Liver (tissue), 3 donors: ENCODE data around the gene TLN1.

ENCODE experiments used
- CTCF ChIP-seq: fragments of 150-350 bp; IDR thresholded peaks from 2 replicates; pipeline ENCODE4 v1.5.1; 2017; ENCODE audit warnings: improper control_type of control experiment, low read depth, low read length; ENCODE audit not compliant: missing input control
- EGR1 ChIP-seq, 2 donors: IDR thresholded peaks; 2 replicates each; pipeline ENCODE4 v1.6.1; 2016 to 2018; ENCODE audit warnings: antibody characterized with exemption in 2 of 2, low read depth in 2 of 2
- FOXA1 ChIP-seq: IDR thresholded peaks from 2 replicates; pipeline ENCODE4 v1.6.1; 2016; ENCODE audit warnings: antibody characterized with exemption
- FOXA2 ChIP-seq: IDR thresholded peaks from 2 replicates; pipeline ENCODE4 v1.6.1; 2016; ENCODE audit warnings: antibody characterized with exemption
- GABPA ChIP-seq, 2 donors: IDR thresholded peaks in 1 of 2; conservative IDR thresholded peaks in 1 of 2; 2 replicates each; pipeline ENCODE4 v1.6.1; 2016; ENCODE audit warnings: antibody characterized with exemption in 2 of 2, mild to moderate bottlenecking in 1 of 2, moderate library complexity in 1 of 2
- JUND ChIP-seq, 2 donors: IDR thresholded peaks; 2 replicates each; pipeline ENCODE4 v1.6.1; 2016; ENCODE audit warnings: antibody characterized with exemption in 2 of 2
- MAX ChIP-seq: IDR thresholded peaks from 2 replicates; pipeline ENCODE4 v1.6.1; 2016; ENCODE audit warnings: antibody characterized with exemption
- RAD21 ChIP-seq, 2 donors: IDR thresholded peaks; 2 replicates each; pipeline ENCODE4 v1.6.1; 2016; ENCODE audit warnings: antibody characterized with exemption in 2 of 2, mild to moderate bottlenecking in 2 of 2
- REST ChIP-seq: IDR thresholded peaks from 2 replicates; pipeline ENCODE4 v1.6.1; 2016; ENCODE audit warnings: antibody characterized with exemption, mild to moderate bottlenecking
- RXRA ChIP-seq, 2 donors: IDR thresholded peaks; 2 replicates each; pipeline ENCODE4 v1.6.1; 2017 to 2018; ENCODE audit warnings: antibody characterized with exemption in 2 of 2, mild to moderate bottlenecking in 1 of 2
- SP1 ChIP-seq: IDR thresholded peaks from 2 replicates; pipeline ENCODE4 v1.6.1; 2018; ENCODE audit warnings: antibody characterized with exemption, mild to moderate bottlenecking
- TAF1 ChIP-seq: conservative IDR thresholded peaks from 2 replicates; pipeline ENCODE4 v1.6.1; 2016; ENCODE audit warnings: antibody characterized with exemption, mild to moderate bottlenecking
- YY1 ChIP-seq: IDR thresholded peaks from 2 replicates; pipeline ENCODE4 v1.6.1; 2016; ENCODE audit warnings: antibody characterized with exemption, mild to moderate bottlenecking
- ZBTB33 ChIP-seq: IDR thresholded peaks from 2 replicates; pipeline ENCODE4 v1.6.1; 2016; ENCODE audit warnings: antibody characterized with exemption
- donor health status: healthy.
- donor health status: healthy.

GRCh38 chr9:35716230-35716629, 15.8 kb downstream of the TLN1 start:
- no peak for TF ChIP-seq CTCF
- TF ChIP-seq REST = no peak
- TF ChIP-seq TAF1 = no peak
- TF ChIP-seq ZBTB33 = no peak
- TF ChIP-seq EGR1 (IDR thresholded peaks at IDR 0.05; ENCODE audit: low read depth in 2 of 2) = no peak
- no peak for TF ChIP-seq JUND (IDR thresholded peaks at IDR 0.05)
- no peak for TF ChIP-seq RAD21 (IDR thresholded peaks at IDR 0.05)
- no peak for TF ChIP-seq GABPA (IDR thresholded peaks at IDR 0.05 in 1 of 2, conservative IDR thresholded peaks at IDR 0.05 in 1 of 2)
- TF ChIP-seq MAX = no peak
- TF ChIP-seq FOXA2 = no peak
- TF ChIP-seq YY1 = no peak
- no peak for TF ChIP-seq SP1
- TF ChIP-seq RXRA (IDR thresholded peaks at IDR 0.05) = no peak
- TF ChIP-seq FOXA1 = no peak
